Measurements from ENCODE around the gene AFAP1.

- TF ChIP-seq CTCF (optimal IDR thresholded peaks at IDR 0.05 in 1 of 3, IDR thresholded peaks at IDR 0.05 in 1 of 3, conservative IDR thresholded peaks at IDR 0.05 in 1 of 3; ENCODE audit: extremely low read depth in 1 of 3, insufficient read depth in 2 of 3, low read length in 3 of 3) = no peak
- no peak for TF ChIP-seq EZH2 (IDR thresholded peaks at IDR 0.05; ENCODE audit: low read length)
Measured at GRCh38 chr4:7801001-7801400, 138.7 kb downstream of the AFAP1 start.
